ENCODE measurements around the gene ZCWPW2.

ZCWPW2 gene

GRCh38 chr3:28504976-28505375, 156.5 kb downstream of the ZCWPW2 start:
- ChIA-PET POLR2A (no interaction called here), CTCF (no interaction called here)
- Histone ChIP-seq H3K4me3 (ENCODE audit: low read depth, low read length) (no peak overlapping the region), H3K36me3 (ENCODE audit: control insufficient read depth in 2 of 2, insufficient read depth in 1 of 2, low read length in 2 of 2) (no peaks in the 10 kb centered on the region), H3K4me1 (ENCODE audit: control insufficient read depth, insufficient read depth, low read length) (no peaks in the 10 kb centered on the region), H3K9me3 (ENCODE audit: control insufficient read depth, insufficient read depth, low read depth, low read length) (no peaks in the 10 kb centered on the region), H3K27ac (ENCODE audit: extremely low read depth, low read depth, low read length) (no peak overlapping the region)
- TF ChIP-seq ZNF114 (tag by site-specific recombination; IDR thresholded peaks at IDR 0.05) (no peak), ZNF510 (tag by site-specific recombination; IDR thresholded peaks at IDR 0.05; ENCODE audit: insufficient replicate concordance) (no peak), ZNF16 (tag by site-specific recombination; IDR thresholded peaks at IDR 0.05; ENCODE audit: low read depth) (no peak), EGR2 (tag by site-specific recombination; IDR thresholded peaks at IDR 0.05; ENCODE audit: low read depth) (no peak), ZNF830 (tag by site-specific recombination; IDR thresholded peaks at IDR 0.05; ENCODE audit: low read depth) (no peak), ZNF600 (tag by site-specific recombination; IDR thresholded peaks at IDR 0.05) (no peak), PRDM6 (tag by site-specific recombination; IDR thresholded peaks at IDR 0.05) (no peak), ZNF248 (tag by site-specific recombination; IDR thresholded peaks at IDR 0.05) (no peak), ZNF394 (tag by site-specific recombination; IDR thresholded peaks at IDR 0.05; ENCODE audit: borderline replicate concordance) (no peak), ZNF311 (tag by site-specific recombination; IDR thresholded peaks at IDR 0.05; ENCODE audit: borderline replicate concordance) (no peak), ZNF169 (tag by site-specific recombination; IDR thresholded peaks at IDR 0.05) (no peak), ZFP69B (tag by site-specific recombination; IDR thresholded peaks at IDR 0.05) (no peak), ZNF335 (tag by site-specific recombination; conservative IDR thresholded peaks at IDR 0.05) (no peak), ZNF121 (tag by site-specific recombination; IDR thresholded peaks at IDR 0.05) (no peak), ZNF133 (tag by site-specific recombination; IDR thresholded peaks at IDR 0.05) (no peak), ZNF558 (tag by site-specific recombination; IDR thresholded peaks at IDR 0.05) (no peak), ZNF701 (tag by site-specific recombination; IDR thresholded peaks at IDR 0.05) (no peak), PATZ1 (tag by site-specific recombination; IDR thresholded peaks at IDR 0.05) (no peak)

GRCh38 chr3:28521663-28522062, 173.1 kb downstream of the ZCWPW2 start:
- H3K27ac ChIP-seq (ENCODE audit: extremely low read depth, low read depth, low read length): no peak overlapping the region
- H3K4me1 ChIP-seq (ENCODE audit: control insufficient read depth, insufficient read depth, low read length): no peaks in the 10 kb centered on the region
- no peaks in the 10 kb centered on the region for H3K9me3 ChIP-seq (ENCODE audit: control insufficient read depth, insufficient read depth, low read depth, low read length)
- CTCF ChIA-PET: no interaction called here
- H3K36me3 ChIP-seq (ENCODE audit: control insufficient read depth in 2 of 2, insufficient read depth in 1 of 2, low read length in 2 of 2): no peaks in the 10 kb centered on the region
- no peak for TF ChIP-seq ZFP41 (tag by site-specific recombination; IDR thresholded peaks at IDR 0.05; ENCODE audit: borderline replicate concordance)
- no peak for TF ChIP-seq ZNF433 (tag by site-specific recombination; IDR thresholded peaks at IDR 0.05; ENCODE audit: low read depth)
- TF ChIP-seq ZNF335 (tag by site-specific recombination; conservative IDR thresholded peaks at IDR 0.05): no peak
- TF ChIP-seq ZNF274 (IDR thresholded peaks at IDR 0.05; ENCODE audit: low read length): no peak
- no peak for TF ChIP-seq ZNF274 (tag by site-specific recombination; IDR thresholded peaks at IDR 0.05; ENCODE audit: borderline replicate concordance)
- no peak for TF ChIP-seq ZXDB (tag by site-specific recombination; IDR thresholded peaks at IDR 0.05)
- no peak for TF ChIP-seq ZNF202 (tag by site-specific recombination; IDR thresholded peaks at IDR 0.05; ENCODE audit: borderline replicate concordance)
- POLR2A ChIA-PET: no interaction called here
- H3K4me3 ChIP-seq (ENCODE audit: low read depth, low read length): no peak overlapping the region

Measured in HEK293 (cell line).